Right ventricle myocardium inferior (tissue), 1 donor: Measurements from ENCODE around the gene GALNT15. TPM values are rescaled to one million over a fixed set of nuclear protein-coding genes. Genes with fewer than 3 reads are reported as not detected.
A peak's percentile ranks its signal among the peaks of the same experiment; 100 is the strongest.

ENCODE experiments used
- ATAC-seq: fragments of 200-7000 bp; cut with Tn5 transposase; one replicate; pipeline ENCODE4 v1.9.1; 2020; ENCODE audit warnings: mild to moderate bottlenecking, moderate library complexity
- DNase-seq: peaks from one replicate; pipeline ENCODE4 v3.0.0; 2021; ENCODE audit errors: missing footprints
- intact Hi-C: fragments of 100-400 bp; cut with DNase I; formaldehyde crosslinking; loops from one replicate; pipeline ENCODE4 v1.11.0; 2022
- total RNA-seq: library from RNA; stranded (reverse); fragmentation: NEBNext Ultra II Directional; extraction: Animal tissue kit (Norgen Biotek cat#: 25700); gene quantifications from one replicate; pipeline ENCODE4 v1.2.1, GENCODE V29; 2021
- donor health status: DM: no; HTN: yes; CAD: no; lungs with severe emphysema.

The GALNT15 gene
- total RNA-seq, 1 donor from 2014 or later = 5.8 TPM

DNA sequence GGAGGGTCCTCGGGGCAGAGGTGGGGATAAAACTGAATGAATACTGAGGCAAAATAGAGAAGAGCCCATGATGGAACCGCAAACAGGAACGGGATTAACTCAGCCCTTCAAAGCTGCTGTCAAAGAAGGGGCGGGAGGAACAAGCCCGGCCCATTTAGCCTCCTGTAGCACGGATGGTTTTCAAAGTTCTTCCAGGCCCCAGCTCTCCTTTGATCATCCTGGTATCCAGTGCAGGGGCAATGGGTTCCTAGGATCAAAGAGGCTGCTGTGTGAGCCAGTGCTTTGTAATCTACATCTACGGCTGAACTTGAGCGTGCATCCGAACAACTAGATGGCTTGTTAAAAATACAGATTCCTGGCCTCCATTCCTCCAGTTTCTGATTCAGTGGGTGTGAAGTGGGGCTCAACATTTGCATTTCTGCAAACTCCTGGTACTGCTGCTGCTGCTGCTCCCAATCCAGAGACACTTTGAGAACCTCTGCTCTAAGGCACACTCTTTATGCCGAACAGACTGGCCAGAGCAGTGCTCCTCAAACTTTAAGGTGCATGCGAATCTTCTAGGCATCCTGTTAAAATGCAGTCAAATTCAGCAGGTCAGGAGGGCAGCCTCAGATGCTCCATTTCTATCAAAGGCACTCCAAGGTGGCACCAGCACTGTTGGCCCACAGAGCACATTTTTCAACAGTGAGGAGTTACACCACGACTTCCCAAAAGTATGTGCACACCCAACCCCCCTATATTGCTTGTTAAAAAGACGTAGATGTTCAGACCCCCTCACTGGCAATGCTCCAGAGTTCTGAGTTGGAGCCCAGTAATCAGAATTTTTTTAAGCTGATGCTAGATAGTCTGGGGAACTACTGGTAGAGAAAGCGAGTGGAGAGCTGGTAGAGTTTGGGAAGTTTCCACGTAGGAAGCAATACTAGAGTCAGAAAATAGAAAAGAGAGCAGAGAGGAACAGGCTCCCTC lies 5.6 kb downstream of the GALNT15 start:
- DNase-seq = no peak
- intact Hi-C loops = loop anchor here (5.0 kb wide), 2 partner anchors 48 to 67 kb away; no protein-coding TSS in a partner anchor
- ATAC-seq = no peak

DNA sequence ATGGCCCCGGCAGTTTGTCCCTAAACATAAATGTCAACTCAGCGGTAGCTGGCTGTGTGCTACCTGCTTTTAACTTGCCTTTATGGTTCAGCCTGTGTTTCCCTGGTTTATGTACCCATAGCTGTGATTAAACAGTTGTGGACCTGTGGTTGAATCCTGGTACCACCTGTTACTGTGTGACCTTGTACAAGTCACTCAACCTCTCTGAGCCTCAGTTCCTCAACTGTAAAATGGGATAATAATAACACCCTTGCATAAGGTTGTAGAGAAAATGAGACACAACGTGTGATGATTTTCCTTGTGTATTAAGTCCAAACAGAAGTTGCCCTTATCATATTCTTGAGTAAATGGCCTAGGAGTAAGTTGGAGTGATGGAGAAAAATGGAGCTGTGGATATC lies 6.3 kb downstream of the GALNT15 start:
- ATAC-seq (no peak), DNase-seq (no peak)
- intact Hi-C loops = no loop called here

DNA sequence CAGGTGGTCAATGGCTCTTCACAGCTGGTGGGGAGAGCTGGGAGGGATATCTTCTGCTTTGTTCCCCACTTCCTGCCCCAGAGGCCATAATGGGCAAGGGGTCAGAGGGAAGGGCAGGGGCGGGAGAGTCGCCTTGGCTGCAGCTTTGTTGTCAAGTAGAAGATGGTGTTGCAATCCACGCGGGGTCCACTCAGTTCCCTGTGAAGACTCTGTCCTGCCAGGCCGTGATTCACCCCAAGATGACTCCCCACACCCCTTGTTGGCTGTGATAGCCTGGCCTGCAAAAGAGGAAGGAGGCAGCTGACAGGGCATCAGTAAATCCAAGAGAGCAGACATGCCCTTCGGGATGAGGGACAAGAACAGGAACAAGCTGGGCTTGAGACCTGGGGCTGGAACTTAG lies 6.9 kb downstream of the GALNT15 start:
- intact Hi-C loops = no loop called here
- peak; percentile 86 for DNase-seq
- peak; percentile 52 for ATAC-seq

DNA sequence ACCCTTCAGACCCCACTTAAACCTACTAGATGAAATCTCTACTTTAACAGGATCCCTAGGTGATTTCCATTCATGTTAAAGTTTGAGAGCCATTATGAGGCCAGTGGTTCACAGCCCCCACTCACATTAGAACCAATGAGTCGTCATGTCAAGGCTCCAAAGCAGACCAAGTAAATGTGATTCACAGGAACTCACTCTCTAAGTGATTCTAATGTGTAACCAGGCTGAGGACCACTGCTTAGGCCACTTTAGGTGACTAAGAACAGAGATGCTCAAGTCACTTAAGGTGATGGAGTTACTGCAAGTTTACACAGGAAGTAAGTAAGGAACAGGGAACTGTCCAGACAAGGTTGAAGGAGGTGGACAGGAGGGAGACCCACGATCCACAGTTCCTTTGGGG lies 7.7 kb downstream of the GALNT15 start:
- DNase-seq (no peak), ATAC-seq (no peak)
- intact Hi-C loops = no loop called here

DNA sequence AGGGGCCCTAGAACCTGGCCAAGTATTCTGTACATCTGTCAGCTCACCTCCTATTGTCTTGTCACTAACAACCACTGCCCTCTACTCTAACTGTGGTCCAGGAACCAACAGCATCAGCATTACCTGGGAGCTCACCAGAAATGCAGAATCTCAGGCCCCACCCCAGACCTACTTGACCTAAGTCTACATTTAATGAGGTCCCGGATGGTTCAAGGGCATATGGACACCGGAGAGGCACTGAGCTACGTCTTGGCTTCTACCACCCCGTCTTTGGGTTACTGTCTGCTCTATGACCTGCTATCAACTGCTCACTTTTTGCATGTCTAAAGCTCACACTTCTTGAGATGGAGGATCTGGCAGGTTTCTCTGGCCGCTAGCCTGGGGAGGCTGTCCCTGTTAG lies 8.1 kb downstream of the GALNT15 start:
- no peak for ATAC-seq
- intact Hi-C loops = no loop called here

DNA sequence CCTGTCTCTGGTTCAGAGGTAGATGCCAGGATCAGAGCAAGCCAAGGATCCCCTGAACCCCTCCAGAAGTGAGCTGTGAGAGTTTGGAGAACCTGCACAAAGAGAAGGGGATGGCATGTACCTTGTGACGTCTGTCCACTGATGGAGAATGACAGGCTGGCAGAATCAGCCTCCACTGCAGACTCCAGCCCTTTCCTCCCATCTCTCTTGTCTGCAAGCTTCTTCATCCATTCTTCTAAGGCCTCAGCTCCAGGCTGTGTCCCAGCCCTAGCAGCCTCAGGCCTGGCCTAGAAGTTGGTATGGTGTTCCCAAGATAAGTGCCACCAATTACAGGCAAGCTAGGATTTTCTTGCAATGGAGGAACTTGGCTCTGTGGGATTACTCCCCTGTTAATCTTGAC lies 8.6 kb downstream of the GALNT15 start:
- DNase-seq (no peak), ATAC-seq (no peak)
- intact Hi-C loops = no loop called here

More for the DNA sequence above, 8.1 kb downstream of the GALNT15 start:
- no peak for DNase-seq

DNA sequence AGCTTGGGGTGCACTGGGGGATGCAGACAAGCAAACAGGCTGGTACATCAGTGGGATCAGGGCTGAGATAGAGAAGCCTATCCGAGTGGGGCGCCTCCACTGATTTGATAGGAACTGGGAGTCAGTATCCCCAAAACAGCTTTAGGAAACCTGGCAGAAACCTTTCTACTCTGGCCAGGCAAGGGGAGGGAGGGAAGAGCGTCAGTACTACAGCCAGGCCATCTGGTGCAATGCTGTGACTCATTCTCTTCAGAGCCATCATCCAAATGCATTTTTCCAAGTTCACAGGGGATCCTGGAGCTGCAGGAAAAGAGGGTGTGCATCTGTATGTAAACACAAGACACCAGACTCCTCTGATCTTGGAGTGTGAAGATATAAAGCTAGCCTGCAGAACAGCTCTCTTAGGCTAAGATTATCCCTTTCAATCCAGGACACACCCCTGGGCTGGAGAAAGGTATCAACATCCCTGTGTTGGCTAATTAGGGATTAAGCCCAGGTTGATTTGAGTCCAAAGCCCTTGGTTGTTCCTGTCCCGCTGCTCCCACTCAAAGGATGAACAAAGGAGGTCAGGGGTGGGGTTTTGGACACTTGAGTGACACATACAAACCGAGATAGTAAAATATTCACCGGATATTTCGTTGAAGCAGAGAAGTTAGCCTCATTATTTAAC lies 9.3 kb downstream of the GALNT15 start:
- no peak for DNase-seq
- intact Hi-C loops = no loop called here
- peak; percentile 67 for ATAC-seq

DNA sequence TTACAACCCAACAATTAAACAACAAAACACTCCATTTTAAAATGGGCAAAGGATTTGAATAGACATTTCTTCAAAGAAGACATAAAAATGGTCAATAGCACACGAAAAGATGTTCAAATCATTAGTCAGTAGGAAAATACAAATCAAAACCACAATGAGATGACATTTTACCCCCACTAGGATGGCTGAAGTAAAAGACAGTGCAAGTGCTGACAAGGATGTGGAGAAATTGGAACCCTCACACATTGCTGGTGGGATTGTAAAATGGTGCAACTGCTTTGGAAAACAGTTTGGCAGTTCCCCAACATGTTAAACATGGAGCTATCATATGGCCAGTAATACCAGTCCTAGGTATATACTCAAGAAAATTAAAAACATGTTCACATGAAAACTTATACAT lies 11.6 kb downstream of the GALNT15 start:
- intact Hi-C loops = no loop called here
- ATAC-seq (no peak), DNase-seq (no peak)

DNA sequence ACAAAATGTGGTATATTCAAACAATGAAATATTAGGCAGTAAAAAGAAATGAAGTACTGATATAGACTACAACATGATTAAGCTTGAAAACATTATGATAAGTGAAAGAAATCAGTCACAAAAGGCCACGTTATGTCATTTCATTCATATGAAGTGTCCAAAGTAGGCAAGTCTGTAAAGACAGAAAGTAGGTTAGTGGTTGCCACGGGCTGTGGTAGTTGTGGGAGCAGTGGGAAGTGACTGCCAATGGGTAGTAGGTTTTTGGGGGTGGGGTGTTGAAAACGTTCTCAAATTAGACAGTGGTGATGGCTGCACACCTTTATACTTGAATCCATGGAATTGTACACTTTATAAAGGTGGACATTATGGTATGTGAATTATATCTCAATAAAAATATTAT lies 12.1 kb downstream of the GALNT15 start:
- DNase-seq (no peak), ATAC-seq (no peak)
- intact Hi-C loops = no loop called here

DNA sequence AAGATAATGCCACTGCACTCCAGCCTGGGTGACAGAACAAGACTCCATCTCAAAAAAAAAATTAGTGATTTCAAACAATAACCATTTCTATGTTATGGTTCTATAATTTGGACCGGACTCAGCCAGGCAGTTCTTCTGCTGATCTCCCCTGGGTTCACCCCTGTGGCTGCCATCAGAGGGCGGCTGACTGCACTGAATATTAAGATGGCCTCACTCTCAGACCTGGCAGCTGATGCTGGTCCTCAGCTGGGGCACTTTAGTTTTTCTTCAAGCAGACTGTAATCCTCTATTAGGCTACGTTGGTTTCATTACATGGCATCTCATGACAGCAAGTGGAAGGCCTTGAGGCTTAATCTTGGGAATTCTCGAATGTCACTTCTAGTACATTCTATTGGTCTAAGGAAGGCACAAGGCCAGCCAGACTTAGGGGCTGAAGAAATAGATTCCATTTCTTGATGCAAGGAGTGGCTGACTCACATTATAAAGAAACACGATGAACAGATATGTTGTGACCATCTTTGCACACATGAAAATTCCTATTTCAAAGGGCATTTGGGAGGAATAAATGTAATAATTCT lies 12.8 kb downstream of the GALNT15 start:
- intact Hi-C loops = no loop called here
- no peak for DNase-seq
- no peak for ATAC-seq

DNA sequence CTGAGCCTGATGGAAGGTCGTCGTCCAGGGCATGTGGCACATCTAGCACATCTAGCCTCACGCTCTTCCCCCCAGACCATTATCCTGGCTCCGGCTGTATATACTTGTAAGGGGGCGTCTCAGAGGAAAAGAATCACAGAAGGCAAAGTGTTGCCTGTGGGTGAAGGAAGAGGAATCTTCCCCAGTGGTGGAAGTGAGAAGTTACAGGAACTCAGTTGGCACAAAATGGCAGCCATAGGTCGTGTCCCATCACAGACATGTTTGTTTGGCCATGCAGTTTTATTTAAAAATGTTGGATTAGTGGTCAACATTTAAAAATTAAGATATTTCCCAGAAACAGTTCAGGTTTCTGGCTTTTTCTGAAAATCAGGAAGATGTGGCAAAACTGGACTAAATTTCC lies 13.6 kb downstream of the GALNT15 start:
- no peak for DNase-seq
- intact Hi-C loops = no loop called here
- ATAC-seq = no peak

DNA sequence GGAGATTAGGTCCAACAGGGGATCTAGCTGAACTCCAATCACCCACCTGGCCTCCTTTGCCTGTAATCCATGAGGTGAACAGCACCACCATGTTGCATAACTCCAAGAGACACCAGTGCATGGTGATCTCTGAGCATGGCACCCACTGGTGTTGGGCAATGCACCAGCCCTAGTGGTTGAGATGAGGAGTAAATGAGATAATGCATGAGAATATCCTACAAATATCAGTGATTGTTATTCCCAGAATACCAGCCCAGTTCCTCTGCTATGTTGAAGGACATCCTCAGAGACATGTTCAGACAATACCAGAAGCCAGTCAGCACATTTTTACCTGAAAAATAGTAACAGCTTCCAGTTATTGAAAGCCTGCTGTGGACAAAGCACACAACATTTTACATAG lies 14.7 kb downstream of the GALNT15 start:
- DNase-seq (no peak), ATAC-seq (no peak)
- intact Hi-C loops = no loop called here

DNA sequence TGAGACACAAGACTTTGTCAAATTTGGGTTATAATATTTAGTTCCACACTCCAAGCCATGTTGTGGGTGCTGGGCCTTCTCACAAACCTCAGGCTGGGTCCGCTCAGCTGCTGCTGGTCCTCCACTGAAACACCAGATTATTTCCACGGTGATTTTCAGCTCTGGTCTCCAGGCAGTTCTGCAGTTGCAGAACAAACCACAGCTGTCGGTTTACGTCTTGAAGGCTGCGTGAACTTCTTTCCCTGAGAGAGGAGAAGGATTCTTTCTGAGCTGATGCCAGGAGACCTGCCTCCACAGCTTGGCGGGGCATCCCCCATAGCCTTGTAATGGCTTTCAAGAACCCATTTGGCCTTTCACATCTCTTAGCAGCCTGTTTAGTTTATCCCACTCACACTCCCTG lies 16.2 kb downstream of the GALNT15 start:
- ATAC-seq = peak; percentile 56
- no peak for DNase-seq
- intact Hi-C loops = no loop called here

DNA sequence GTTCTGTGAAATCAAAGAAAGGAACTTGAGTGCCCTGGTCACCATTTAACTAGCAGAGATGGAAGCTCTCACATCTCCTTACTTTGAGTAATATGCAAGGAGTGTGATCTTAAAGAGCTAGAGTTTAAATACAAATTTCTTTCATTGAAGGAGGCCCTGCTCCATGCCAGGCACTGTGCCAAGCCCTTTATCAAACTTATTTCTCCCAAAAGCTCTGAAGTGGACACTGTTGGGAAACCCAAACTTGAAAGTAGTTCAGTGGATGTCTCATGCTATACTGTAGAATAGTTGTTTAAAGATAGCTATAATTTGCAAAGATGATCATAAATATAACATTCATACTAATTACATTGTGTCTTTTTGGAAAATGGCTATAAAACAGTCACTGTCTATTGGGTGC lies 17.1 kb downstream of the GALNT15 start:
- ATAC-seq = peak; percentile 37
- no peak for DNase-seq
- intact Hi-C loops = no loop called here

DNA sequence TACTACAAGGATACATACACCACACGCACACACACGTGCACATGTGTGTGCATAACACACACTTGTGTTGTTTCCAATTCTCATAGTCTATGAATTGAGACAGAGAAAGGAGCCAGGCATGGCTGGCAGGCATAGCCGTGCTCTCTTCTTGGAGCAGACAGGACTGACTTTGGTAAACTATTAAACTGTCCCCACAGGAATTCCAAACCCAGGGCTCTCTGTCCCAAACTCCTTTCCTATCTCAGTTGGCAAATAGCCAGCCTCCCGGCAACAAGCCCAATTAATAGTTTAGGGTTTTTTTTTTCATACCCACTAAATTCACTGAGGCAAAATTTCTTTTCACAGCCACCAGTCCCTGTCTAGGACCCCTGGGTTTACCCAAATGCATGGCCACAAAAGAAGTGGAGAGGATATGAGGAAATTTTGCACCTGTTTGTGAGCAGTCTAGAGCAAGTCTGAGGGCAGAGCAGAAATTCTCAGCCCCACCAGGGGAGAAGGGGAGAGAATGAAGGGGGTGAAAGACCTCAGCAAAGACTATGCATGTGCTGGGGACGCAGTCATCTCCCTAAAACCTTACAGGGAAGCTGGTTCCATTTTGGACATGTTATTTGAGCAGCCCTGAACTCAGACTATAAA lies 17.8 kb downstream of the GALNT15 start:
- no peak for DNase-seq
- intact Hi-C loops = no loop called here
- no peak for ATAC-seq

DNA sequence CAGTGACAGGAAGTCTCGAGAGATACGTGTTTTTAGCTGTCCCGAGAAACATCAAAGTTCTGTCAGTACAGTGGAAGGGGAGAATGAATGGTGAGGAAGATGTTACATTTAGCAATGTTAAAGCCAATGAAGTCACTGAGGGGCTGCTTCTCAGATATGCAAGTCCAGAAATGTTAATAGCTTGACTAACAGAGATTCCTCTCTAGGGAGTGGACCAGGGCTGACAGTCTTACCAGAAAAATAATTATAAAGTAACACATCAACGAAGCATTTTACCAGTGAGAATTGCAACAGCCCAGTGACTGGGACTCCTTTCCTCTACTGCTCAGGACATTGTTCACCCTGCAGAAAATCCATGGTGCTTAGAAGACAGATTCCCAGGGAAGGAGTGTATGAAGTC lies 23.9 kb downstream of the GALNT15 start:
- no peak for ATAC-seq
- DNase-seq = no peak
- intact Hi-C loops = no loop called here

DNA sequence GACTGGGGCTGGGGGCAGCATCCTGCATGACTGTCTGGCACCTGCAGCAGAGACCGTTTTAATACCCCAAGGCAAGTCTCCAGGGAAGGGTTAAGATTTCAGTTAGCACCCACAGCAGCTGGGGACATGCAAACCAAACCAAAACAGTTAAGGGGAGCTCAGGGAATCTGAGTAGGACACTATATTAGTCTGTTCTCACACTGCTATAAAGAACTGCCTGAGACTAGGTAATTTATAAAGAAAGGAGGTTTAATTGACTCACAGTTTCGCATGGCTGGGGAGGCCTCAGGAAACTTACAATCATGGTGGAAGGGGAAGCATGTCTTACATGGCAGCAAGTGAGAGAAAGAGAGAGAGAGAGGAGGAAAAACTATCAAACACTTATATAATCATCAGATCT lies 25.3 kb downstream of the GALNT15 start:
- intact Hi-C loops = no loop called here
- ATAC-seq (no peak), DNase-seq (no peak)

DNA sequence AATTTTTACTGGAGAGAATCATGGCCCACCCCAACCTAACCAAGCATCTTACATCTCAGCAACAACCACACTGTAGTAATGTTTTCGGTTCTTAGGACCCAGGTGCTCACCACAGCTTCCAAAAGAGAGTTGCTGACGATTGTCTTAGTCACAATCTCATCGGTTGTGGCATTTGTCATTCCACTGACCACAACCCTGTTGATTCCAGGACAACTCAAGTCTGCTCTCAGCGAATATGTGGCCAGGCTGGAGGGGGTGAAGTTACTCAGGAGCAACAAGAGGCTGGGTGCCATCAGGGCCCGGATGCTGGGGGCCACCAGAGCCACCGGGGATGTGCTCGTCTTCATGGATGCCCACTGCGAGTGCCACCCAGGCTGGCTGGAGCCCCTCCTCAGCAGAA lies 25.9 kb downstream of the GALNT15 start:
- ATAC-seq (no peak), DNase-seq (no peak)
- intact Hi-C loops = no loop called here

DNA sequence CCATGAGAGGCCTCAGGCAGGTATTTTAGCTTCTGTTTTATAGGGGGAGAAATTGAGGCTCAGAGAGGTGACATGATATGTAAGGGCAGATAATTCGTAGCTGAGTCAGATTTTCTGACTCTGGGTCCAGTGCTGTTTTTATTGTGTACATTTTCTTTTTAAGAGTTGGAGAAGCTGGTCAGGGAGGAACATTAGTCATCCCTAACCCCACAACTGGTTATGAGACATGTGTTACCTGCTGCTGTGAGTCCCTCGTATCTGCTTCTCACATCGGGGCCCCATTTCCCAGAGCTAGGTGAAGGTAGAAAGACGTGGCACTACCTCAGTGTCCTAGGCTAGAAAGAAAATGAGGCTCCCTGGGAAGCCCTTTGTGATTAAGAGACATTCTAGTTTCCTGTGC lies 28.6 kb downstream of the GALNT15 start:
- intact Hi-C loops = no loop called here
- ATAC-seq (no peak), DNase-seq (no peak)
